T-helper 1 cell (primary cell): Measurements from ENCODE around the gene SZT2.

Experiments
- DNase-seq, 5 donors: peaks; one replicate each; pipeline ENCODE4 v3.0.0-alpha.2; 2012 to 2020

SZT2 gene

DNA sequence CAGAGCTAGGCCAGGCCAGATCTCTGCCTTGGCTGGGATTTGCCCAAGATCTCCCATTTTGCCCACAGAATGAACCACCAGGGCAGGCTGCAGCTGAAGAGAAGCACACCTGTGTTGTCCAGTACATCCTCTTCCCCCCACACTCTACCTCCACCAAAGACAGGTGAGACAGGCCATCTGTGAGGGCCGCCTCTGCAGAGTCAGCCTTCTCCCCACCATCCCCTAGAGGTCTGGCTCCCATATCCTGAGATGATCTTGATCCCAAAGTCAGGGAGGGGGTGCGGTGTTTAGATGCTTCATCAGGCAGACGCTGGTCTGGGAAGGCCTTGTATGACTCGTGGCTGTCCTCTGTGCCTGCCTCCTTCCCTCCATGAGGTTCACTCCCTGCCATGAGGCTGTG is 35.3 kb downstream of the SZT2 start:
- DNase-seq, result no peak

DNA sequence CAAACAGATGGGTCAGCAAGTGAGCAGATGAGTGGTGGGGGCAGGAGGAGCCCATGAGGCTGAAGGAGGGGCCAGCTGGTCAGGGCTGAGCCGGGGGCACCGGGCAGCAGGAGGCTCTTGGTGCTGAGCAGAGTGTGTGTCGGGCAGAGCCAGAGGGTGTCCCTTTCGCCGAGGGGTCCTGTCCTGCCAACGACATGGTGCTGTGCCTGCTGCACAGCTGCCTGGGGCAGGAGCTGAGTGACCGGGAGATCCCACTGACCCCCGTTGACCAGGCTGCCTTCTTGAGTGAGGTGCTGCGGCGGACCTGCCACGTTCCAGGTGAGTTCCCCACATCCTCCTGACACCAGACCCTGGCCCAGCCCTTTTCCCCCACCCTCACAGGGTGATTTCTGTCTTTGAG is 36.5 kb downstream of the SZT2 start:
- DNase-seq, result no peak

DNA sequence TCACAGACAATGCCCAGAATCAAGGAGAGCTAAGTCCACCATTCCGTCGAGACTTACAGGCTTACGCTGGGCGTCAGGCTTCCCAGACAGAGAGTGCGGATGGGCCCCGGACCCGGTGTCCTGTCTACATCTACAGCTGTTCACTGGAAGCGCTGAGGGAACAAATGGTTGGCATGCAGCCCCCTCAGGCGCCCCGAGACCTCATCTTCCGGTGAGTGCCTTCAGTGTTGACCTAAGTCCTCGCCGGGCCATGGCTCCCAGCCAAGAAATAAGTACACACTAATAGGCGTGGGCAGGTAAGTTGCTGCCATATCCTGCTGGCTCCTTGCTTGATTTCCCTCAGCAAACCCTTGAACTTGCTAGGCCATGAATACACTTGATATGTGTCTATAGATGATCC is 37.8 kb downstream of the SZT2 start:
- DNase-seq, result no peak

DNA sequence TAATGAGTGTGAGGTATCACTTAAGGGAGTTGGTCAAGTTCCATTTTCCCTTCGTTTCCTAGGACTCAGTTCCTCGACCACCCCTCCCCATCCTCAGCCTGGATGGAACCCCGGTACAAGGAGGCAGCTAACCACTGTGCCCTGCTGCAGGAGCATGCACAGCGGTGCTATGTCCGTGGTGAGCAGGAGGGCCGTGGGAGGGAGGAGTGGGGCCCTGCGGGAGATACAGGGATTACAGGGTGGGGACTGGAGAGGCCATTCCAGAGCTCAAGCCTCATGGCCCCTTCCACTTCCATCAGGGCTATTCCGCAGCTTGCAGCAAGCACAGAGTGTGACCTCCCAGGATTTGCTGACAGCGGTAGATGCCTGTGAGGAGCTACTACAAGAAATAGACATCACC is 38.2 kb downstream of the SZT2 start:
- DNase-seq, result no peak

DNA sequence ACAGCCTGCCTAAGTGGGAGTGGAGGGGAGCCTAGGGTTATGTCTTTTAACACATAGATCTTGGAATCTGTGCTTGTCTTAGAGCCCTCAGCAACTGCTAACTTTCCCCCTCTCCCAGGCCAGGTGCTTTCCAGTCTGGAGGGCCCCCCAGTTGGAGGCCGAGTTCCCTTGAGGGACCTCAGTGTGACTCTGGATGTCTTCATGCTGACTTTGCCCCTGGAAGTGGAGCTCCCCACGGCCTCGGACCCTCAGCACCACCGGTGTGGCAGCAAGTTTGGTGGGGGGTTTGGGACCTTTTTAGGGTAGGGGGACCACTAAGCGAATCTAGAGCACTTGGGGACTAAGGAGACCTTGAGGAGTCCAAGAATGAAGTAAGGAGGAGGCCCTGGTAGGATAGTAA is 41.1 kb downstream of the SZT2 start:
- DNase-seq, result no peak

DNA sequence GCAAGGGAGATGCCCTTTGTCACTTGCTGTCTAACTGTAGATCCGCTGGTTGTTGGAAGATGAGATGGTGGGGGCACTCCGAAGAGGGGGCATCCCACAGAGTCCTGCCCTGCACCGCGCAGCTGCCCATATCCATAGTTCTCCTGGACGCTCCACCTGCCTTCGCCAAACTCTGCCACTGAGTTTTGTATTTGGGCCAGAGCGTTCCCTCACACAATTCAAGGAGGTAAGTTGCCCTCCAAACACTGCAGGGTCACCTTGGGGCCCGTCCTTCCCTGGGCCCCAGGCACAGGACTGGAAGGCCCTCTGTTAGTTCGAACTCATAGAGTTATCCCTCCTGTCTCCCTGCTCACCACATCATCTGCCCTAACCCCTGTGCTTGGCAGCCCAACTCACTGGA is 42.0 kb downstream of the SZT2 start:
- no peak for DNase-seq

DNA sequence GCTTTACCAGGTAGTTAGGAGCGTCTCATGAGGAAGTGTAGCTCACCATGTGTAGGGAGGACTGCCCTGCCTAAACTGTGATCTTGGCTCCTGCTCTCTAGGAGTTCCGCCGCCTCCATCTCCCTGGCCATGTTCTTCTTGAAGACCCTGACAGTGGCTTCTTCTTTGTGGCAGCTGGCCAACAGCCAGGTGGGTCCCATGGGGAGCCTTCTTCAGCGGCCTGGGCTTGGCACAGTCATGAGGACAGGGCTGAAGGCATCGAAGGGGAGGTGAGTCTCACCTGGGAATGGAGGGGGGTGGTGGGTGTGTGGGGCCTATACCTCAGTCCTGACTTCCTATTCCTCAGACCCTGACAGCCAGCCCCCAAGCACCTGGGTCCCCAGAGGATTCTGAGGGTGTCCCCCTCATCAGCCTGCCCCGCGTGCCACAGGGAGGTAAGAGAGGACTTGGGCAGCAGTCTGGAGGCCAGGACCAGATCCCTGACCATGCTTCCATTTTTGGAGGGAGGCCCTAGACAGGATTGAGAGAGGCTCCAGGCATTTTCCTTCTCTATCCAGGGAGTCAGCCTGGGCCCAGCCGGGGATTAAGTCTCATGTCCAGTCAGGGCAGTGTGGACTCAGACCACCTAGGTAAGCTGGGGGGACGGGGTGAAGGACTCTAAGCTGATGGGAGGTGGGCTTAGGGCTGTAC is 42.6 kb downstream of the SZT2 start:
- DNase-seq, result no peak

DNA sequence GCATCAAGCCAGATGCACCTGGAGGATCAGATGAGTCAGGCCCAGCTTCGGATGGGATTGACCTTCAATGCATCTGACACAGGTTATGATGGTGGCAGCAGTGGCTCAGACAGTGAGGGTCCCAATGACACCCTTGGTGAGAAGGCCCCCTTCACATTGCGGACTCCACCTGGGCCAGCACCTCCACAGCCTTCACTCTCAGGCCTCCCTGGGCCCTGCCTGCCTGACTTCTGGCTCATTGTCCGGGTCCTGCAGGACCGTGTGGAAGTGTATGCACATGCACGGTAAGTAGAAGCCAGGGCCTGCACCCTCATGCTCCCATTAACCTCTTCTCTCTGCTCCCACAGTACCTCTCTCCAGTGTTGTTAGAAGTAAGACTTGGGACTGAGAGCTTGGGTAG is 43.2 kb downstream of the SZT2 start:
- no peak for DNase-seq

DNA sequence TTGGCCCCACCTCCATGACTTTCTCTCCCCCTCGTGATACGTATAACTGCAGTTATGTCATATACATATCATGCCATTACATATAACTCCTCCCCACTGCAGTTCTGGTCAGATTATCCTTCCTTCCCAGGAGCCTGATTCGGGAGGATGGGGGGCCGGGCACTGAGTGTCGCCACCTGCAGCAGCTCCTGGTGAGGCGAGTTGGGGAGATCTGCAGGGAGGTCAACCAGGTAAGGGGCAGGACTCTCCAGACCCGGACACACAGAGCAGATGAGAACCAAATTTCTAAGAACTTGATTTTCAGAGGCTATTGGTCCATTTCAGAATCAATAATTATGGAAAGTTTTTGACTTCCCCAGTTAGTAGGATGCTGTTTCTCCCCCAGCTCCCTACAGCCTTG is 44.6 kb downstream of the SZT2 start:
- no peak for DNase-seq

DNA sequence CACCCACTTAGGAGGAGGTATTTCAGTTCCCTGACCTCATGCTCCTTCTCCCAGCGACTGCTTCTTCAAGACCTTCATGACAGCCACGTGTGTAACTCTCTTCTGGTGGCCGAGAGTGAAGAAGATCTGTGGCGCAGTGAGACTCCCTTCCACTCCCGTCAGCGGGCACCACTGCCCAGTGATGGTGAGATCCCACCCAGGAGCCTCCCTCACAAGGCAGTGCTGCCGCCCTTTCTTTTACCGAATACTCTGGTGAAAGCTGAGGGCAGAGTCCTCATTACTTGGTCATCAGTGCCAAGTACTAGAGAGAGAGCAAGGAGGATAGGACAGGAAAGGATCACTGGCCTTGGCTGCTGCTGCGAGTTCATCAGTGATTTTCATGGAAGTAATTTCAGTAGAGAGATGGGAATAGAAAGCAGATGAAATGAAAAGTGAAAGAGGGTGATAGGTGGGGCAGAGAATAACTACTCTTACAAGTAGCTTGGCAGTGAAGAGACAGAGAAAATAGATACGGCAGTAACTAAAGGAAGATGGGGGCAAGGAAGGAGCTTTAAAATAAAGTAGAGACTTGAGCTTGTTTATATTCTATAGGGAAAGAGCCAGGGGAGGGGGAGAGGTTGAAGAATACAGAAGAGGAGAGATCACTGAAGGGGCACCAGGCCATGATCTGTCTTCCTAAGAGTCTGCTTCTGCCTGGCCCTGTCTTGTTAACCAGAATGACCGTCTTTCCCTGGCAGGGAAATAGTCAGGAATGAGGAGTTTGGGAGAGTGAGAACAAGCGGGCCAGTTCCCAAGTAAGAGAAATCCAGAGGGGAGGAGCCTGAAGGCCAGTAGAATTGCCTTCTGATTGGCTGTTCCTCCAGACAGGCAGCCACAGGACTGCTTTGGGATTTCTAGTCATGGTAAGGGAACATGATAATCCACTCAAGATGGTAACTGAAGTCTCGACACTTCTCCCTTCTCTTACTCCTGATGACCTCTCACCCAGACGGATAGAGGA is 45.7 kb downstream of the SZT2 start:
- DNase-seq, result no peak

DNA sequence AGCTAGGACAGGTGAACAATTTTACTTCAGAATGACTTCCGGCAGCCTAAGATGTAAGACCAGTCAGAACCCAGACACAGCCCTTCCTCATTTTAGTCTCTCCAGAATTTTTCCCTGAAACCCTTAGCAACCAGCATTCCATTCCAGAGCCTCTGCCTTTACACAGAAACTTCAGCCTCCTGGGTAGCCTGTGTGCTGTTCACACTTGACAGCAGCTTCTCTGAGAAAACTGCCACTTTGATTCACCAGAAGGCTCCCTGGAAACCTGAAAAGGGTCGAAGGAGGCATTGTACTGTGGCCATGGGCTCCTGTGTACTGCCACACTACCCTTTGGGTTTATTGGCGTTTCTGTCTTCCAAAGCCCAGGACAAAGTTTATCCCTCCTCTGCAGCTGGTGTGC is 46.7 kb downstream of the SZT2 start:
- DNase-seq, result no peak

DNA sequence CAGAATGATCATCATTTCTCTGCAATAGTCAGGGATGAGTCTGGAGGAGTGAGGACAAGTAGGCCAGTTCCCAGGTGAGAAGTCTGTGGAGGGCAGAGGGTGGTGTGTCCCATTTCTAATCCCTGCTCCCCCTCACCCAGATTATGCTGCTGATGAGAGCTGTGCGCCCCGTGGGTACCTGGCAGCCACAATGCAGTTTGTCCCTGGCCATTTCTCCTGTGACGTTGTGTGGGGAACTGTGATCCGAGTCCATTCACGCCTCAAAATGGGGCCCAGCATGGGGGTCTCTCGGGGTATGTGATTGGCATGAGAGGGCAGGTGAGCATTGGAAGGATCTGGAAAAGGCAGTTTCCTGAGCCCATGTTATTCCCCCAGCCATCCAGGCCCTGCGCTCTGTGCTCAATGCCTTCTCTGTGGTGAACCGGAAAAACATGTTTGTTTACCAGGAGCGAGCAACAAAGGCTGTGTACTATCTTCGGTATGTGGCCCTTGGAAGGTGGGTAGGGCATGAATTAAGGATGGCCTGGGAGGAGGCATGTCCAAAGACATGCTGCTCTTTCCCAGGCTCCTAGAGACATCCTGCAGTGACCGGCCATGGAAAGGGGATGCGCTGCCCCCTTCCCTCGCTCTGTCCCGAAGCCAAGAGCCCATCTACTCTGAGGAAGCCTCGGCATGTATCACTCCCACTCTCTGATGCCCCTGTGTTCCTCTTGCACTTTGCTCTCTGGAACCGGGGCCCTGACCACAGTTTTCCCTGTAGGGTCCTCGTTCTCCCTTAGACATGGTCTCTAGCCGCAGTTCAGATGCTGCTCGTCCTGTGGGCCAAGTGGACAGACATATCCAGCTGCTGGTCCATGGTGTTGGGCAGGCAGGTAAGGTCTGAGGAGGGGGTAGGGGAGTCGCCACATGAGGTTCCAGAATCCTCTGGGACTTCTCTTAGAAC is 47.6 kb downstream of the SZT2 start:
- no peak for DNase-seq

DNA sequence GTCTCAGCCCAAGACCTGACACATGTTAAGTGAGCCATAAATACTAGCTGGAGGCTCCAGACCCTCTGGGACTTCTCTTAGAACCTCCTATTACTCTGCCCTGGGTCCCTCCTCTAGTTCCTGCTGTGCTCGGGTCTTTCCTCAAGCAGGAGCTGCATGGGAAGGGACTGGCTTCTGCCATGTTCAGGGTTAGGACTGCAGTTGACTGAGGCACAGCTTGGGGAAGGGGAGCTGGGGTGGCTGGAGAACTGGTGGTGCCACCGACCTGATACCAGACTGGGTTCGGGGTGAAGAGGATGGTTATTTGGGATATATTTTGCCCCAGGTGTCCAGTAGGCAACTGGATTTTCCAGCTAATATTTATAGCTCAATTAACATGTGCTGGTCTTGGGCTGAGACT is 48.3 kb downstream of the SZT2 start:
- DNase-seq, result no peak

DNA sequence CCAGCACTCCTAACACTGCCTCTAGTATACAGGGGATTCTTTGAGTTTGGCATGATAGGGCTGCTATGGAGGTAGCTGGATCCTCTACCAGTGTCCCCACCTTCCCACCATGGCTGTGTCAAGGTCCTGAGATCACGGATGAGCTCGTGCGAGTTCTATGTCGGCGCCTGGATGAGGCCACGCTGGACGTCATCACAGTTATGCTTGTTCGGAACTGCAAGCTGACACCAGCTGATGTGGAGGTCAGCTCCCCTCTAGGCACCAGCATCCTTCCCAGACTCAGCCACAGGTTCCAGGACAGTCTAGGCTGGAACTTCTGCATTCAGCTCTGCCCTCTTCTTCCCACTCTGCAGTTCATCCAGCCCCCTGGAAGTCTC is 48.9 kb downstream of the SZT2 start:
- DNase-seq, result no peak

DNA sequence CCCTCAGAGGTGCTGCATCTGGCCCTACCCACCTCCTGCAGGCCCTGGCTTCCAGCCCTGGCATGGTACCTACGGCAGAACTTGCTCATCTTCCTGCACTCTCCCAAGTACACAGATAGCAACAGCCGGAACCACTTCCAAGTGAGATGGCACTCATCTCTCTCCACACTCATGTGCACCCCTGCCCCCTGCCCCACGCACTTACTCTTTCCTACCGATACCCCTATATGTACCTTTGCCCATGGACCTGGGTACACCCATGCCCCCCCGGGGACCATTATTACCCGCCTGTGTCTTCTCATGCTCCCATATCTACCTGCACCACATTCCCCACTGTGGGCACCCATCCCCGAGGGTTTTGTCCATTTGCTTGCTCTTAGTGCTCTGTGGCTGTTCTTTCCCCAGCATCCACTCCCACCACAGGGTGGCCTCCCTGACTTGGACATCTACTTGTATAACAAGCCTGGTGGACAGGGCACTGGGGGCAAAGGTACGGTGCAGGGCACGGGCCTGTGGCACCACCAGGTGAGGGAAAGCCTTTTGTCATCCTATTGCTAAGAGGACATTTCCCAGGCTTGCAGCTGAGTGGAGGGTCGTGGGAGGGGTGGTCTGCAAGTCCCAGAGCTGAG is 49.4 kb downstream of the SZT2 start:
- DNase-seq, result no peak

DNA sequence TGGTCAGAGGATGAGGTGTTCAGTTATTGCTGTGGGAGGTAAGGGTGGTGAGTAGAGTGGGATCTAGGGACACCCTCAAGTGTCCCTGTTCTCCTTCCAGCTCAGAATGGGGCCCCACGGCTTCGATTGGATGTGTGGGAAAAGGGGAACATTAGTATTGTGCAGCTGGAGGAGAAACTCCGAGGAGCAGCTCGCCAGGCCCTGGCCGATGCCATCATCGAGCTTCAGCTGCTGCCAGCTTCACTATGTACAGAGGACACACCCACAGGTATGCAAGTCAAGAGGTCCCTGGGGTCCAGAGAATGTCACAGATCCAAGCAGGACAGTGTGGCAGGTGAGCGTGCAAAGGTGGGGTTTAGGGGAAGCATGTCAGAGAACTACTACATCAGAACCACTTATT is 50.1 kb downstream of the SZT2 start:
- DNase-seq, result no peak

DNA sequence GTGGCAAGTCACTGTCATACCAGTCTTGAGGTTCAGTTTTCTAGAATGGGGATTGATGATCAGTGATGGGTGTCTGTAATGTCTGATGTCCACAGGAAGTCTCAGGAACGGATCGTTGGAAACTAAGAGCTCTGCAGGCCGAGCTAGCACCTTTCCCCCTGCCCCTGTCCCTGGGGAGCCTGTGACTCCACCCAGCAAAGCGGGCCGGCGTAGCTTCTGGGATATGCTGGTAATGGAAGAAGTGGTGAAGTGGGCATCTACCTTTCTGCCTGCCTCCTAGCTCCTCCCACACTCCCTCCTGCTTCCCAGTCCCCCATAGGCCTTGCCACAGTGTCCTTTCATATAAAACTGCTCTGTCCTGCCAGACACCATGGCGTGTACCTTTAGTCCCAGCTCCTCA is 50.7 kb downstream of the SZT2 start:
- no peak for DNase-seq

DNA sequence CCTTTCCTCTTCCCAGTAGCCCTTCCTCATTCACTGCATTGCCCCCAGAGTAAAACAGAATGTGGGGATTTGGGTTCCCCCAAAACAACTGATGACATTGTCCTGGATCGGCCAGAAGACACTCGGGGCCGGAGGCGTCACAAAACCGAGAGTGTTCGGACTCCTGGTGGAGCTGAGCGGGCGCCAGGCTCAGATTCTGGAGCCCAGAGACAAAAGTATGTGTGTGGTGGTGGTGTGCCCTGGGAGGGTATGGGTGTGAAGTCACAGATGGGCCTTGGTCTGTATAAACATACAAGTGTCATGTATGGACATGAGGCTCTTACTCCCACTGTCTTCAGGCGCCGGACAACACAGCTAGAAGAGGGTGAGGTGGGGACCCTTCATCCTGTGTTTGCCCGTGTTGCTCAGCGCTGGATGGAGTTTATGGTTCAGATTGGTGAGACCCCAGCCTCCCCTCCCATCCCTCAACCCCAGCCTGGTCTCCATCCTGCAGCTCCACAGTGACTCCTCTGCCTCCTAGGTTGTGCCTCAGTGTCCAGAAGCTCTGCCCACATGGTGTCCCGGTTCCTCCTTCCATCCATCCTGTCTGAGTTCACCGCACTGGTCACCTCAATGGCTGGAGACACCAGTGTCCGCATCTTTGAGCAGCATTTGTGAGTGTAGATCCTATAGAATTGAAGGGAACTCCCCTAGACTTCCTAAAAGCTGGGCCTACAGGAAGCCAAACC is 51.6 kb downstream of the SZT2 start:
- DNase-seq, result no peak

DNA sequence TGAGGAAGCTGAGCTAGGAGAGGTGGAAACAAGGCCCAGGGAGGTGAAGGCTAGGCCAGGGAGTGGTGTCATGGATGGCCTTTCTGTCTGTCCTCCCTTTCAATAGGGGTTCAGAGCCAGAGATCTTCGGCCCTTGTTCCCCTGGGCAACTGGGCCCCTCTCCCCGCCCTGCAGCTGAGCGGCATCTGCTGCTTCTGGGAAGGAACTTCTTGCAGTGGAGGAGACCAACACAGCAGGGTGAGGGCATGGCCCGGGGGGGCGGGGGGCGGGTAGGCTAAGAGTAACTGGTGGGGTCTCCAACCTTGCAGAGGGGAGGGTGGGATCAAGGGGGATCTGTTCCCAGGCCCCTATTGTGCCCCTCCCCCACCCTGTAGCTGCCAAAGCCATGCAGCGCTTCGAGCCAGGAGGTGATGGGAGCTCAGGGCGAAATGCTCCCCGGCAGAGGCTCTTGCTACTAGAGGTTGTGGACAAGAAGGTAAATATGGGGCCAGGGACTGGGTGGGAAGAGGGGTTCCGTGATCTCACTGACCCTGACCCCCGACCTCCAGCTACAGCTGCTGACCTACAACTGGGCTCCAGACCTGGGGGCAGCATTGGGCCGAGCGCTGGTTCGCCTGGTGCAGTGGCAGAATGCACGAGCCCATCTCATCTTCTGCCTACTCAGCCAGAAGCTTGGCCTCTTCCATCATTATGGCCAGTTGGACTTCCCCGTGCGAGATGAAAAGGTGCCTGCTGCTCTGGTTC is 52.4 kb downstream of the SZT2 start:
- DNase-seq, result no peak

DNA sequence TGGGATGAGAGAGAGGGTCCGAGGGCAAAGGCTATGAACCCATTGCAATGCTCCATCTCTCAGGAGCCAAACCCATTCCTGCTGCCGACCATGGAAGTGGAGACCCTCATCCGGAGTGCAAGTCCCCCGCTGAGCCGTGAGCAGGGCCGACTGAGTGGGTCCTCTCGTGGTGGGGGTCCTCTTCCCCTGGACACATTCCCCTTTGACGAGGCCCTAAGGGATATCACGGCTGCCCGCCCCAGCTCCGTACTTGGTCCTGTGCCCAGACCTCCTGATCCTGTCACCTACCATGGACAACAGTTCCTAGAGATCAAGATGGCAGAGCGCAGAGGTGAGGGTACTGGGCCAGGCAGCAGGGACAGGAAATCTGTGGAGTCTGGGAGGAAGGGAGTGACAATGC is 53.1 kb downstream of the SZT2 start:
- DNase-seq, result no peak
